DMS153 treated with DMSO at 0.1 percent for 48 hours (cell line): ENCODE results near the gene FAM43A.

Source experiments
- DNase-seq: peaks from one replicate; lab custom pipeline; 2025; ENCODE audit not compliant: unreplicated experiment; lab: John Stamatoyannopoulos, UW

The FAM43A gene

GRCh38 chr3:194685718-194686413, at the start of gene FAM43A:
Gene FAM43A, plus strand, starts transcription at chr3:194685883. Its CDS starts 944 bp downstream, at chr3:194686827.
- peak; percentile 81 for DNase-seq

- DNase-seq = no peak
Observed at GRCh38 chr3:194637066-194637465, 48.6 kb upstream of the FAM43A start.

GRCh38 chr3:194637541-194638400, 47.9 kb upstream of the FAM43A start:
- no peak for DNase-seq

DNA sequence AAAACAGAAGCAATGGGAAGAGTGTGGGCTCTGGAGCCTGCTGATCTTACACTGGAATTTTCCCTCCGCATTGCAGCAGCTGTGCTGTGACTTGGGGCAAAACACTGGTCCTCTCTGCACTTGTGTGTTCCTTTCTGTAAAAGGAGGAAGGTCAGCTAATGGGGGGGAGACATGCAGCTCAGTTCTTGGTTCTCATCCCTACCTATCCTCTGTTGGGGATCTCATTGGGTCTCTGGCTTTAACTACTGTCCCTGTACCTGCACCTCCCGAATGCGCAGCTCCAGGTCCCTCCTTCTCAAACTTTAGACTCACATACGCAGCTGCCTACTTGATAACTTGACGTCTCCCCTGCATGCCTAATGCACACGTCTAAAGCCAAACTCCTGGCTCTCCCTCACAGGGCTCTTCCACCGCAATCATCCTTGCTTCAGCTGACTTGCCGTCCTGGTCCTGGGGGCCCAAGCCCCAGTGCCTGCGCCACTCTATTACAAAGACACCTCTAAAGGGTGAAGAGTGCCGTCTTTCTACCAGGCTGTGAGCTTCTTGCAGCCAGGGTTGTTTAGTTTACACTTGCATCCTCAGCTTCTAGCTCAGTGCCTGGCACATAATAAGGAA, 46.6 kb upstream of the FAM43A start:
- DNase-seq = no peak

GRCh38 chr3:194640829-194641228, 44.9 kb upstream of the FAM43A start:
- no peak for DNase-seq

GRCh38 chr3:194642769-194643168, 42.9 kb upstream of the FAM43A start:
- DNase-seq = no peak

GRCh38 chr3:194647747-194648146, 37.9 kb upstream of the FAM43A start:
- DNase-seq = no peak

DNA sequence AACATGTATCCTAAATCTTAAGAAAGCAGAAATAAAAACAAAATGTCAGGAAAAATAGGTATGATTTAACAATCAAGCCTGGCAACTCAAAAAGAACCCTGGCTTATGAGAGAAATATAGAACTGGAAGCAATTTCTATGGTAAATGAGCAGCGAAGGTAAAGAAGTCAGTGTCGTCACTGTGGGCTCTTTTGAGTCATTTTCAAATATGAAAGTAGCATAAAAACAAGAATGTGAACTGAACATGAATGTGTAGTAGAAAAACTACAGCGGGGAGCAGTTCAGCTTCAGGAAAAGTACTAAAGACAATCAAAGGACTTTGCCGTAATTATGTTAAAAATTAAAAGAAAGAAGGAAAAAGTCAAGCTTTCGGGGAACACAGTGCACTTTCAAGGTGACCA, 31.2 kb upstream of the FAM43A start:
- DNase-seq = no peak

- DNase-seq = no peak
Observed at GRCh38 chr3:194657439-194657838, 28.2 kb upstream of the FAM43A start.

GRCh38 chr3:194658477-194659242, 27.0 kb upstream of the FAM43A start:
- no peak for DNase-seq

DNA sequence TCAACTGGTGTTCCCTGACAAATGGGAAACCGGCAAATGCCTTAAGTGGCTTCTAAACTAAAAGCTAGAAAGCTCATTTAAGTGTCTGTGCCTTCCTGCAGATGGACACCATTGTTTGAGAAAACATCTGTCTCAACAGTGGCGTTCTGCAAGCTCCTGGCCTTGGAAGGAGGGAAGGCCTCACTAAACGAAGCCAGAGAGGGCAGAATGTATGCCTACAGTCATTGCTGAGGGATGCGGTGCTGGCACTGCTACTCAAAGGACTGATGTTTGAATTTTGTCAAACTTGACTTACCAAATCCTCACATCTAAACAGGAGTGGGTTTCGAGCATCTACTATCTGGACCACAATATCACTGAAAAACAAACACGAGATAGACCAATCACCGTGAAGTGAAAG, 25.9 kb upstream of the FAM43A start:
- DNase-seq = no peak

DNA sequence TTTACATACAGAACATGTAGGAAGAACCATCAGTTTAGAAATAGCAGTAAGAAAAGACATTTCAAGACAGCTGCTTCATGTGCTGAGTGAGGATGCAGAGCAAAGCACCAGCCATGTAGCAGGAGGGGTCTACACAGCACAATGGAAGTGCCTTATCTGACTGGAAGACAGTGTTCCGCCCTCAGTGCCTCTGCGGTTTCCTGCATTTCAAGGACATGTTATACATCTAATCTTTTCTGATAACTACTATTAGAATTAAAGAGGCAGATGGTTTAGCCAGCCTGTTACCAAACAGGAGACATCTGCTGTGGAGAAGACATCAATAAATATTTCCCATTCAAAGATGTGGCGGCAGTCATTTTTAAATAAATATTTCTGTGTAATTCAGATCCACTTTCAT, 24.3 kb upstream of the FAM43A start:
- no peak for DNase-seq

GRCh38 chr3:194661946-194662345, 23.7 kb upstream of the FAM43A start:
- DNase-seq = no peak

GRCh38 chr3:194664857-194665256, 20.8 kb upstream of the FAM43A start:
- no peak for DNase-seq

DNA sequence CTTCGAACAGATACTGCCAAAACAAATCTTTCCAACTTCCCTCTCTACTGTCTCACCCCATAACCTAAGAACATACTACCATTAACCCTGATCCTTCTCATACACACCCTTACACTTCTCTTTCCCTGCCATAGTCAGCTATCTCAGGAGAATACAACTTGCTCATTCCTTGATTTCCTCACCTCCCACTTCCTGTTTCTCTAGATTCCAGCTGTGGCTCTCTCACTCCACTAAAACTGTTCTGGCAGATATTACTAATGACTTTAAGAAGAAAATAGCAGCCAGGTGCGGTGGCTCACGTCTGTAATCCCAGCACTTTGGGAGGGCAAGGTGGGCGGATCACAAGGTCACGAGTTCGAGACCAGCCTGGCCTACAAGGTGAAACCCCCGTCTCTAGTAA, 18.3 kb upstream of the FAM43A start:
- no peak for DNase-seq

DNA sequence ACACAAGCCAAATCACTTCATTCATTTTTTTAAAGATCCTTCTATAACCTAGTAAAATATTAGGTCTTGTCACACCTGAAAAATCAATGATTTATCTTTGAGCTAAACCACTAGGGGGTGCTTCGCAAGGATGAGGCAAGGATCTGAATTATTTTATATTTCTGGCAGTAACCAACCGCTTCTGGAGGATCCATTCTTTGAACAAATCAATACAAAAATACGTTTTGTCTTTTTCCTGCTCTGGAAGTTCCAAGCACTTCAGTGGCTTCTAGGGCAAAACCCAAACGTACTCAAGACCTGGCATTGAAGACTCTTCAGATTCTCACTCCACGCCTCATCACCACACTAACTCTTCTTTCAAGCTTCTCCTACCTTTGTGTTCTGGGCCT, 14.2 kb upstream of the FAM43A start:
- peak; percentile 24 for DNase-seq

DNA sequence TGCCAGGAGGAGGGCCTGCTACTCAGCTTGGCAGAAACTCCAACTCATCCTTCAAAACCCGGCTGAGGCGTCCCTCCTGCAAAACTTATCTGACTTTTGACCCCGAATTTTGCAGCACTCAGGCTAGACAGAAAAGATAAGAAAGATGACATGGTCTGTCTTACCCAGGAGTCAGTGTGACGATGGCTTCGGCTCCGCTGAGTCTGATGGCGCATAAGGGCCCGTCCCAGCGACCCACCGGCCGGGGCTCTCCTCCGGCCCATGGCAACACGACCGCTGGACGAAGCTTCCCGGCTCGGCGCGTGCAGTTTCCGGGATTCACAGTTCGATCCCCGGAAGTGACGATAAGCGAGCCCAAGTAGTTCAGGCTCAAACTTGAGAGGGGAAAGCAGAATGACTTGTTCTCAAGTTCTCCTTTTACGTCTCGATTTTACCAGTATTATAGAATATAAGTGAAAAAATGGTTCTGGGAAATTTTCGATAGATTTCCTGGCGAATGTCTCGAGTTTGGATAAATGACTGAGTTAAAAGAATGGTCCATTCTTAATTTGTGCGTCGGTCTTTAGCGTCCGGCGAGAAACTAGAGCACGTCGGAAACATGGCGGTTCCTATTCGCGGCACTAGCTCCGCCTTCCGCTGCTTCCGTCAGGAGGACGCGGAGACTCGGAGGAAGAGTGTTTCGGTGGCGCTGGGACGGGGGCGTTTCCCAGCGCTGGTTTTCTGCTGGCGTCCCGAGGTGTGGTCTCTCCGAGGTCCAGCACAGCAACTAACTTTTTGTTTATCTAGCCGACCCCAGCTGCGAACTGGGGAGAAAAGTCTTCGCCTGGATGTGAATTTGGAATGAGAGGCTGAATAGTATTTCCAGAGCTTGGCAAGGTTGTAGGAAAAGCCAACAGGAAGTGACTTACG, 13.5 kb upstream of the FAM43A start, which contains the start of gene LSG1:
TSS of gene LSG1 (minus strand) at position 292 of the 909 bp plus-strand sequence. CDS start at position 263, 29 bp downstream.
- peak; percentile 100 for DNase-seq

DNA sequence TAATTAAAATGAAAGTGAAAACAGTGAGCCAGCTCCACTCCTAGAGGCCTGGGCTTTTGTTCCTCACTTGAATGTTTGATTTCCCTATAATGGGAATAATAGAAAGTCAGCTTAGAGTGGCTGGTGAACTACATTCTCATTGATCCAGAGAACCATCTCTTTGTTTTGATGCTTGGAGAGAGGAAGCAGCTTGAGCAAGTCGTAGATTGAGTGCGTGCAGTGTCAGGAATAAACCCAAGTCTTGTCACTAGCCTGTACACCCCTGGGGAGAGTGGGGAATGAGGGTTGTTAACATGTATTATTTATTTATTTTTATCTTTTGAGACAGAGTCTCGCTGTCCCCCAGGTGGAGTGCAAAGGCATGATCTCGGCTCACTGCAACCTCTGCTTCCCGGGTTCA, 12.8 kb upstream of the FAM43A start:
- DNase-seq = no peak

GRCh38 chr3:194673761-194674160, 11.9 kb upstream of the FAM43A start:
- DNase-seq = no peak

- no peak for DNase-seq
Observed at GRCh38 chr3:194675081-194675640, 10.5 kb upstream of the FAM43A start.
